GM19468 (cell line): ENCODE measurements around the gene LRRD1.
"Not testable (repeated sequence)": the region's sequence is repeated elsewhere in the genome, so short reads cannot be mapped to it uniquely, and the experiment has no call there.

ENCODE experiments used
- ATAC-seq: cut with Tn5 transposase; IDR thresholded peaks from one replicate; pipeline ENCODE4 v1.9.1; 2021; ENCODE audit warnings: mild to moderate bottlenecking, moderate library complexity, moderate number of reproducible peaks; ENCODE audit not compliant: unreplicated experiment; ENCODE audit errors: extremely low read depth

LRRD1 gene

DNA sequence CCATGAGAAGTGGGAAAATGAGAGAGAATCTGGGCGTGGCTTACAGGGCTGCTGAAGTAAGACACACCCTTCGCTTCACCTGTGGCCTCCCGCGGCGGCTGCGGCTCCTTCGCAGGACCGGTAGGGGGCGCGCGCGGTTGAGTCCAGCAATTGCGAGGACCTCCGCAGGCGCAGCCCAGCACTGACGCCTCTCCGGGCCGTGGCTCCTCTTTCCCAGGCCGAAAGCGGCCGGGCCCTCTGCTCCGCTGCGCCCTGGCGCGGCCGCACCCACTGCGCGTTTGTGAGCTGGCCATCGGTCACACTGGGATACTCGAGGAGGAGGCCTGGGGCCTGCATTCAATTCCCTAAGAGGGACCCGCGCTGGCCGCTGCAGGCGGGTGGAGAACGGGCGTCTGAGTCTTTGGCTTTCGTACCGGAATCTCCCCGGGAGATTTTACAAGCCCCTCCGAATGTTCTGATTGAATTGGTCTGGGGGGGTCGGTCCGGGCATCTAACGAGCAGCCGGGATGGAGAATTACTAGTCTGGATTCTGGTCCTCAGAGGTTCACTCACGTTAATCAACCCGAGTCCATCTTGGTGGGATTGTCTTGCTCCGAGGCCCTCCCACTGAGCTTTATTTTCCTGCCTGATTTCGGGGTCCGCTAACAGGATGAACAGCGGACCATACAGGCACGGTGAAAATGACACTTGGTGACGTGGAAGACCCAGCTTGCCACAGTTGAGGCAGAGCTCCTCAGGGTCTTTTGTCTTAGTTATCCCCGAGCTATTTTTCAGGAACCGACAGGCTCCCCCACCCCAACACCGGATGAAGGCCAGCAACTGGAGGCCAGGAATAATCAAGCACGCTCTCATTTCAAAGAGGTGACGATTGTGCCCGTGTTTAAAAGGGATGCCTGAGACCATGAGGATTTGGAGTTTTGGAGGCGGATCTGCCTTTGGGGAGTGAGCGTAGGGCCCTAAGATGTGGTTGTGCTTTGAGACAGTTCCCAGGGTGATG lies at the start of gene LRRD1:
Gene LRRD1 (minus strand): TSS at position 215 of the 997 bp plus-strand sequence. CDS start 13,940 bp downstream, outside the sequence.
- ATAC-seq, result peak; percentile 93

- no peak for ATAC-seq
Measured at GRCh38 chr7:92228742-92229141, 49.8 kb upstream of the LRRD1 start.

GRCh38 chr7:92228100-92228499 lies 49.2 kb upstream of the LRRD1 start:
- no peak for ATAC-seq

- no peak for ATAC-seq
Measured at GRCh38 chr7:92226981-92227380, 48.0 kb upstream of the LRRD1 start.

- no peak for ATAC-seq
Measured at GRCh38 chr7:92221766-92222165, 42.8 kb upstream of the LRRD1 start.

DNA sequence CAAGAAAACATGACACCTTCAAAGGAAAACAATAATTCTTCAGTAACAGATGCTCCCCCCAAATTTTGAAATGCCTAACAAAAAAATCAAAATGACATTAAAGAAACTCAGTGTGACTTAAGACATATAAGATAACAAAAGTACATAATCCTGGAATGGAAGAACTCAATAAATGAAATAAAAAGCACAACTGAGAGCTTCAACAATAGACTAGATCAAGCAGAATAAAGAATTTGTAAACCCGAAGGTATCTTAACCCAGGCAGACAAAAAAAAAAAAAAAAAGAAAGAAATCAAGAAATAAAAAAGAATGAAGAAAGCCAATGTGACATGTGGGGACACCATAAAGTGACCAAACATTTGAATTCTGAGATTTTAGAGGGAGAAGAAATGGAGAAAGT lies 27.7 kb upstream of the LRRD1 start:
- no peak for ATAC-seq

GRCh38 chr7:92205987-92206386 lies 27.0 kb upstream of the LRRD1 start:
- ATAC-seq, result no peak

- no peak for ATAC-seq
Measured at GRCh38 chr7:92200791-92201190, 21.8 kb upstream of the LRRD1 start.

GRCh38 chr7:92192326-92192725 lies 13.4 kb upstream of the LRRD1 start:
- no peak for ATAC-seq

- not testable (repeated sequence) for ATAC-seq
Measured at GRCh38 chr7:92189246-92189645, 10.3 kb upstream of the LRRD1 start.

GRCh38 chr7:92184294-92184693 lies 5.4 kb upstream of the LRRD1 start:
- ATAC-seq, result not testable (repeated sequence)

- ATAC-seq, result no peak
Measured at GRCh38 chr7:92177362-92177761, 1.6 kb downstream of the LRRD1 start.

DNA sequence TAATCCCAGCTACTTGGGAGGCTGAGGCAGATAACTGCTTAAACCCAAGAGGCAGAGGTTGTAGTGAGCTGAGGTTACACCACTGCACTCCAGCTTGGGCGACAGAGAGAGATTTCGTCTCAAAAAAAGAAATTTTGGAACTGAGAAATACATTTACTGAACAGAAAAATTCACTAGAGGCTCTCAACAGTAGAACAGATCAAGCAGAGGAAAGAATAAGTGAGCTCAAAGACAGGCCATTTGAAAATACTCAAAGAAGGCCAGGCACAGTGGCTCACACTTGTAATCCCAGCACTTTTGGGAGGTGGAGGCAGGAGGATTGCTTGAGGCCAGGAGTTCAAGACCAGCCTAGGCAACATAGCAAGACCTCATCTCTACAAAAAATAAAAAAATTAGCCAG lies 9.4 kb downstream of the LRRD1 start:
- ATAC-seq, result not testable (repeated sequence)

- no peak for ATAC-seq
Measured at GRCh38 chr7:92161271-92161670, 17.7 kb downstream of the LRRD1 start.

DNA sequence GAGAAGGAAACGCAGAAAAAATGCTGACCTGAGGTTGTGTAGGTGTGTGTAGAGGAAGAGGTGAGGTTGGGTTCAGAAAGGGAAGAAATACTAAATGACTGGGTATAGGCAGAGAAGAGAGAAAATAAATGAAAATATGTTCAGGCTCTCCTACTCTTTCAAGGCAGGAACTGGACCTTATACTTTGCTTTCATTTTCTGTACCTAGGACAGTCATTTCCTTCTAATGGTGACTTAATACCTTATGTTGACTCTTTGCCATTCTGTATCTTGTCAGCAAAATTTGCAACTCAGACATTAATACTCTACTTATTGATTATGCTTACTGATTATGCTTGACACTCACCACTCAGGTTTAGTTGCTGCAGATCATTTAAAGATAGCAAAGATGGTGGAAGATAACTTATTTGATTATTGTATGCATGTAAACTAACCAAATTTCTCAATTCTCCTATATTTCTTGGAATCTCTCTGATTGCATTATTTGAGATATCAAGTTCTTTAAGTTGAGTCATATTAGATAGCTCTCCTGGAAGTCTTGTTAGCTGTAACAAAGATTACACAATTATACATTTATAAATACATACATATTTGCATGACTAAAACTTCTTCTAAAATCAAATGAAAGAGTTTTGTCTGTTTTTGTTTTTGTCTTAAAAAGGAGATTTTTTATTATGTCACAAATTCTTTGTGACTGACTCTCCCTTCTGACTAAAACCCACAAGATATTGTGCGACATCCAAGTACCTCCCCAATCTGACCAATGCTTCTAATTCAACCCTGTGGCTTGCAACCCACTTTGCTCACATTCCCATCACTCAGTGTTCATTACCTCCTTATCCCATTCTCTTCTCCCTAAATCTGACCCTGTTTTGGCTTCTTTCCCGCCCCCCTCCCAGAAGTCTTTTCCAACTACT lies 20.0 kb downstream of the LRRD1 start:
- ATAC-seq, result peak; percentile 66

GRCh38 chr7:92156990-92157389 lies 22.0 kb downstream of the LRRD1 start:
- no peak for ATAC-seq

- no peak for ATAC-seq
Measured at GRCh38 chr7:92155108-92155739, 23.7 kb downstream of the LRRD1 start.

DNA sequence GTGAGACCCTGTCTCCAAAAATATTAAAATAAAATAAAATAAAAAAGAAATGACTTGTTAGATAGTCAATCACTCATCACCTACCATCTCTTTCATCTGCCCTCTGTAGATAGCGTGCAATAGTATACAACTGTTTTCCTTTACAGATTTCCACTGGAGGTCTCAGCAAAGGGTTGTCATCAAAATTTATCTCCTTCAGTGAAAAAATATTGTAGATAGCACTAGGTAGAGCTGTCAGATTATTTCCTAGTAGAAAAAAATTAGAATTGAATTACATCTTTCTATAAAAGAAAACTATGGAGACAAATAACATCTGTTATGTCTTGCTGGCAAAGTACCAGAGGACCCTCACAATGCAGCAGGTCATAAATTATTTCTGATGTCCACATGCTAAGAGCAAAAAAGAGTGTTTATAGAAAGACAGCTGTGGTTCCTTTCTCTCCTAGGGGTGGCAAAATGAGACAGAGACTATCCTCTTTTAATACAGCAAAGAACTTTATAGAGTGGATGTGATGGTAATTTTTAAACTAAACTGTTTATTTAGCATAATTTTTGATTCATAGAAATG lies 28.4 kb downstream of the LRRD1 start:
- no peak for ATAC-seq

DNA sequence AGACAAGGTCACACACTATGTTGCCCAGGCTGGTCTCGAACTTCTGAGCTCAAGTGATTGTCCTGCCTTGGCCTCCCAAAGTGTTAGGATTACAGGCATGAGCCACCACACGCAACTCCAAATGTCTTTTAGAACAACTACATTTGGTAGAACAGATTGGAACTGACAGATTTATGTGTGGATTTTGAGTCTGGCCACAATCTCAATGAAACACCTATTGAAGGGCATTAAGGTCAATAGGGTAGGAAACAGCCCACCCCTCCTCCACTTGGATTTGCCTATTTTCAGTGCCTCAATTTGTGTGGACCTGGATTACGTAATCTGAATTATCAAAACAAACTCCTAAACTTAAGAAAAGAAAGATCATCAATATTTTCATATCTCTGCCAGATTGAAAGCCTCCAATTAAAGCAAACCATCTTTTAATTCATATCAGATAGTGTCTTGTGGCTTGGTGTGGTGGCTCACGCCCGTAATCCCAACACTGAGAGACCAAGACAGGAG lies 29.2 kb downstream of the LRRD1 start:
- no peak for ATAC-seq
